HL-60/S4 treated with retinoic acid at 250 ng/mL for 4 days and 3 days (cell line): ENCODE data around the gene DNMT3B.

ENCODE experiments used
- in situ Hi-C: fragments of 300-500 bp; cut with MboI; formaldehyde crosslinking; loops from 2 replicates; pipeline ENCODE4 v1.7.0; 2022; ENCODE audit warnings: low sequenced_read_pairs

Gene DNMT3B

DNA sequence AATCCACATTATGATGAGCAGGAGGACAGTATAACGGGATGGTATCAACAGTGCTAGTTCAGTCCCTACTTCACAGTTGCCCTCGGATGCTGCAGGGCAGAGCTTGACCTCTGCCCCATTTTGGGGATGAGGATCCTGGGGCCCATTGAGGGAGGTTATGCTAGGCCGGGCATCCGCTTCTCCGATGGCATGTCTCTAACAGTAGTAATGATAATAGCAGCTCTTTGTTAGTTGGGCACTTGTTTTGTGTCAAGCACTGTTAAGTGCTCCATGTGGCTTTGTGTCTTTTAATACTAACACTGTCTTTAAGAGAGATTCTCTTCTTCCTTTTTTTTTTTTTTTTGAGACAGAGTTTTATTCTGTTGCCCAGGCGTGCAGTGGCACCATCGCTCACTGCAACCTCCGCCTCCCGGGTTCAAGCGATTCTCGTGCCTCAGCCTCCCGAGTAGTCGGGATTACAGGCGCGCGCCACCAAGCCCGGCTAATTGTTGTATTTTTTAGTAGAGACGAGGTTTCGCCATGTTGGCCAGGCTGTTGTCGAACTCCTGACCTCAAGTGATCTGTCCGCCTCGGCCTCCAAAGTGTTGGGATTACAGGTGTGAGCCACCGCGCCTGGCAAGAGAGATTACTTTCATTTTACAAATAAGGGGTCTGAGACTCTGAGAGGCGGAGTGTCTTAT lies 58.7 kb downstream of the DNMT3B start:
- in situ Hi-C loops, result no loop called here

DNA sequence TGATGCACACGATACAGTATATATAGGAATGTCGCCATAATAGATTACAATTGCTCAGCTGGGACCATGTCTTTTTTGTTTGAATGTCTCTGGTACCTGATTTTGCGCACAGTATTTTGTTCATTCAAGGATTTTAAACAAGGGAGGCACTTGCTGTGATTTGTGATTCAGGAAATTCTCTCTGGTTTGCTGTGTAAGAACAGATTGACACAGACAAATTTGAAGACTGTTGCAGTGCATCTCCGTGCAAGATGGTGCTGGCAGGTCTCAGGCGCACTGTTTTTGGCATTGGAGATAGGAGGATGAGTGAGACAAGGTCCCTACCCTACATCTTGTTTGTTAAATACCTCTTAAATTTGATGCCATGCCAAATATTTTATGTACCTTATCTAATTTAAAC lies 60.0 kb downstream of the DNMT3B start:
- in situ Hi-C loops, result no loop called here

GRCh38 chr20:32823078-32823477 lies 60.9 kb downstream of the DNMT3B start:
- in situ Hi-C loops, result no loop called here

DNA sequence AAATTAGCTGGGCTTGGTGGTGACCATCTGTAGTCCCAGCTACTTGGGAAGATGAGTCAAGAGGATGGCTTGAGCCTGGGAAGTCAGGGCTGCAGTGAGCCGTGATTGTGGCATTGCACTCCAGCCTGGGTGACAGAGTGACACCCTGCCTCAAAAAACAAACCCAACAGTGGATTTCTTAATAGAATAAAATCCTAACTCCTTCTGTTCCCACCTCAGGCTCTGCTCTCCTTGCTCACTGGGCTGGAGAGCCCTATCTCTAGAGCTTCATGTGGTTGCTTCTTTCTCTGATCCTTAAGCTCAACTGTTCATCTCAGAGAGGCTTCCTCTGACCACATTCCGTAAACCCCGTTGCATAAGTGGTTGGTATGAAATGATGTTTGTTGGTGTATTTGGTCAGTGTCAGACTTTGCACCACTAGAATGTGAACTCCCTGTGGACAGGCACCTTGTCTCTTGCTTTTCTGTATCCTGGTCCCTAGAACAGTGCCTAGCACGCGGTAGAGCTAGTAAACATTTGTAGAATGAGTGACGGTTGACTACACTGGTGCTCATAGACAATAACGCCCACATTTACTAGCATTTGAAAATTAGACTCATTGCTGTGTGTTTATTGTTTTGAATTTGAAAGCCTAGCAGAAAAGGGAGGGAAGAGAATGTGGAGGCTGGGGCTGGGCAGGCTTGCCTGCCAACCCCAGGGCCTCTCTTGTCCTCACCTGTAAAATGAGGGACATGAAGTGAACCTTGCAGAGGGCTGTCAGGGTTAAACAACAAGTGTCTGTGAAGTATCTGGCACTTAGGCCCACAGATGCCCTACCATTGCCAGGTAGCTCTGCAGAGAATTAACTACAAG lies 61.8 kb downstream of the DNMT3B start:
- in situ Hi-C loops, result no loop called here

DNA sequence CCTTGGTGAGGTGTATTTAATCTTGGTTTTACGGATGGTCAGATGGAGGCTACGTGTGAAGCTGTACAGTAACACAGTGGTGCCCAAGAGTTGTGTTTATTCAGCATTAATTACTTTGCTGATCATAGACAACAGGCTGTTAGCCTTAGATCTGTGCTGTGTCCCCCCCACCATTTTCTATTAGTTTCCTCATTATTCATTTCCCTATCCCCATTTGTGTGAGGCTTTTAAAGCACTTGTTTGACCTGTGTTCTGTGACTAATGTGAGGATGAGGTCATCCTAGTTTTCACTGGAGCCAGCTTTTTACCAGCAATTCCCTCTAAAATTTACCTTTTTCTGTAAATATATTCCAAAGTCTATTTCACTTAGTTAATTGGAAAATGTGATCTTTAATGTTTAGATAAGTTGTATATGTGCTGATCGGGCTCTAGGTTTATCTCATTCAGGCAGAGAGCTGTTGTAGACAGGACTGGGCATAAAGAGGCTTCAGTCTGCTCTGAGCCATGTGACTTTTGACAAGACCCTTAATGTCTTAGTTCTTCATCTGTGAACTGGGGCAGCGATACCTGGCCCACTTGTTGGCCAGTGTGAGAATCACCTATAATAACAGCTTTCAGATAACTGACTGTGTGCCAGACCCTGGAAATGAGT lies 66.0 kb downstream of the DNMT3B start:
- in situ Hi-C loops, result no loop called here

- in situ Hi-C loops, result no loop called here
These were observed 67.3 kb downstream of the DNMT3B start for GRCh38 chr20:32829311-32830005.

- in situ Hi-C loops, result no loop called here
These were observed 68.3 kb downstream of the DNMT3B start for GRCh38 chr20:32830437-32830836.

DNA sequence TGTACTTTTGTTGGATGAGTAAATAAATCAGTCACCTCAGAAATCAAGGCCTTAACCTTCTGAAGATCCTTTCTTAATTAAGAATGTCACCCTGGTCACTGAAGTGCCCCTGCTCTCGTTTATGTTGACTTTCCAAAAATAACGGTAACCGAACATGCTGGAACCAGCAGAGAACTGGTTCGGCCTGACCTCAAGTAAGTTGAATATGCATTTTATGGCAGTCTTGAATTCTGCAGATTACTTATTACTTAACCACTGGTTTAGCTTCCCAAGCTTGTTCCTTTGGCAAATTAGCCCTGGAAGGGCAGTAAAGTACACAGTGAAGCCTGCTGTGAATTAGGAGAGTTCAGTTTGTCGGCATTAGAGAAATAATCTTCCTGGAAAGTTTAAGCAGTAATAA lies 69.8 kb downstream of the DNMT3B start:
- in situ Hi-C loops, result no loop called here

DNA sequence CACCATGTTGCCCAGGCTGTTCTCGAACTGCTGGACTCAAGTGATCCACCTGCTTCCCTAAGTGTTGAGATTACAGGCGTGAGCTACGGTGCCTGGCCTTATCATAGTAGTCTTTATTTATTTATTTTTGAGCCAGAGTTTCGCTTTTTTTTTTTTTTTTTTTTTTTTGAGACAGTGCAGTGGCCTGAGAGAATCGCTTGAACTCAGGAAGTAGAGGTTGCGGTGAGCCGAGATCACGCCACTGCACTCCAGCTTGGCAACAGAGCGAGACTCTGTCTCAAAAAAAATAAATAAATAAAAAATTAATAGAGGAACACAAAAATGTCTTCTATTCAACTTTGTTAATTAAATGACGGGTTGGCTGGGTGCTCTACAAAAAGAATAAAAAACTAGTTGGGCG lies 70.5 kb downstream of the DNMT3B start:
- in situ Hi-C loops, result no loop called here

DNA sequence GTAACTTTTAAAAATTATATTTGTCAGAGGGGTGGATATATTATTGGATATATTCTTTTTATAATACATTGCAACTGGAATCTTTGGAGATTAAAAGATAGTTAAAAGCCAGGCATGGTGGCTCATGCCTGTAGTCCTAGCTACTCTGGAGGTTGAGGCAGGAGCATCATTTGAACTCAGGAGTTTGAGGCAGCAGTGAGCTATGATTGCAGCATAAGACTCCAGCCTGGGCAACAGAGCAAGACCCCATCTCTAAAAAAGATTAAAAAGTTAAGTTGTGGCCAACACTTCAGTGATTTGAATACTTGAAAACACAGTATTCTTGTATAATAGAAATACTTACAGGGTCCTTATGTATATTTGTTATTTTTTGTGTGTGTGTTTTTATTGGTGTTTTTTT lies 72.8 kb downstream of the DNMT3B start:
- in situ Hi-C loops, result no loop called here

DNA sequence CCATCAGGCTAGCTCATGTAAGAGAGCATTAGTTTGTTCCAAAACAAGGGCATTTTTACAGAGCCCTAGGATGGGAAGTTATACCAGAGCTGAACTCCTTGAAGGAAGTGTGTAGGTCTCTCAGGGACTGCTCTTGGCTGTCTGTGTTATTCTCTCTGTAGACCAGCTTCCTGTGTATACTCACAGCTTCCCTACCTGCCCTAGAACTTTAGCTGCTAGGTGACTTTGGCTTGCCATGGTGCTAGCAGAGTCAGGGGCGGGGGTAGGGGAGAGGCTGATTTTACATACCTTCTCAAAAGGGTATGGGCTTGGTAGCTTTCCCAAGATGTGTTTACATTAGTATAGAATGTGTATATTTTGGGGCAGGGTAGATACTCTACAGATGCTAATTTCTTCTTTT lies 75.0 kb downstream of the DNMT3B start:
- in situ Hi-C loops, result no loop called here

GRCh38 chr20:32839227-32839981 lies 77.2 kb downstream of the DNMT3B start:
- in situ Hi-C loops, result no loop called here

DNA sequence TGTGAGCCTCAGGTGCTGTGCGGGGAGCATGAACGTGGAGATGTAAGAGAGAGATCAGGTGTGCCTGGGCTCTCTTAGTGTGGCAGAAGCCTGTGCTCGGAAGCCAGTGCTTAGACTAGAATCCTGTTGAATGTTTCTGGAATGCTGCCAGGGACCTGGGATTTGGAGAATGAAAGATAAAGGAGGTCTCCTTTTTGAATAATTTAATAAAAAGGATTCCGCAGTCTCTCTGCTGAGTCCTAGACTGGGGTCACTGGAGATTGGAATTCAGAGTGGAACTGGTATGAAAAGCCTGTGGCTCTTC lies 77.7 kb downstream of the DNMT3B start:
- in situ Hi-C loops, result no loop called here

DNA sequence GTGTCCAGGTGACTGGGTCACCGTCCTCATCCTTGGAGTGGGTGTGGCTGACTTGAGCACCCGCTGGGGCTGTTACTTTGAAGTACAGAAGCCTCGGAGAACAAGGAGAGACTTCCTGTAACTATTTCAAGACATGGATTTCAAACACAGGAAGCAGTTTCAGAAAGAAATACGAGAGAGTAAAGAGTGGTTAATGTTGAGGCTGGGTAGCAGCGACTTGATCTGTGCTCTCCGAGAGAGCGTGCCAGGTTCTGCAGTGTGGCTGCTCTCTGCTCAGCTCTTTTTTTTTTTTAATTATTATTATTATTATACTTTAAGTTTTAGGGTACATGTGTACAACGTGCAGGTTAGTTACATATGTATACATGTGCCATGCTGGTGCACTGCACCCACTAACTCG lies 79.0 kb downstream of the DNMT3B start:
- in situ Hi-C loops, result no loop called here

DNA sequence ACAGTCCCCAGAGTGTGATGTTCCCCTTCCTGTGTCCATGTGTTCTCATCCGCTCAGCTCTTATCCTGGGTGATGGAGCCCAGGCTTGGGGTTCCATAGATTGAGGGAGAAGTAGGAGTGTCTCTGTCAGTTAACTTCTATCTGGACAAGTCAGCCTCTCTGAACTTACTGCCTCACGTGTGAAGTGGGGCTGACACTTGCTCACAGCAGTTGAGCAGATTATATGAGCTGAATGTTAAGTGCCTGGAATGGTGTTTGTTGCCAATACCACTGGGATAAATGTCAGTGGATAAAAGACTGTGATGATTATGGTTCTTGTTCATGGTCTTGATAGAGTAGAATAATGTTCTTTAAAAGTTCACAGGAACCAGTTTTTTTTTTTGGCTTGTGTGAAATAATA lies 79.4 kb downstream of the DNMT3B start:
- in situ Hi-C loops, result no loop called here

DNA sequence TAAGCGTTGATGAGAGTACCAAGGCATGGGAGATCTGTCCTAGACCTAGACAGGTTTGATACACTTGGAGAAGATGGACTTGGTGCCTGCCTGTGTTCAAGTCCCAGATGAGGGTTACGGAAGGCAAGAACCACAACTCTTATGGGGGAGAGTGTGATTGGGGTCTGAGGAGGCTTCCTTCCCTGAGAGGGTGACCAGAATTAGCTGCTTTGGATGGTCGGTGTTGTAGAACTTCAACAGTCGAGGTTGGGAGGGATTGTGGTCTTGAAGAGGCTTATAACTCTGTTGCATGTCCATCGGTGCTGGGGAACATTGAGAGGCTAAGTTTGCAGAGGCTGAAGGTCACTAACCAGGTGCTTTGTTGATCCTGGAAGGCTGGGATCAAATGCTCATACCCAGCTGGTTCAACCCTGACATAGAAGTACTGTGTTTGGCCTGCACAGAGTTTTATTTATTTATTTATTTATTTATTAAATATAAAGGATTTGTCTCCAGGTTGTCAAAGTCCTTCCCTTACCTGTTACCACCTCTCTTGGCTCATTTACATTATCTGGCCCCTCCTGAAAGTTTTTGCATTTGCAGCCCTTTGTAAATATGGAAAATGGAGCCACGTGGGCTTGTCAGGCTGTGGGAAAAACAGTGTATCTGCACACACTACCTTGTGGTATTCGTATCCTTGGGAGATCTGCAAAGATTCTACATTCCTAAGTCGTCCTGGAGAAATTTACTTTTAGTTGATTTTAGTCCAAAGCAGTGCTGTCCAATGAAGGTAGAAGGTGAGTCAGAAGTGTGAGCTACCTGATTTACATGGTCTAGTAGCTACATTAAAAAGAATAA lies 80.7 kb downstream of the DNMT3B start:
- in situ Hi-C loops, result no loop called here

- in situ Hi-C loops, result no loop called here
These were observed 83.6 kb downstream of the DNMT3B start for GRCh38 chr20:32845786-32846185.

GRCh38 chr20:32846852-32847251 lies 84.7 kb downstream of the DNMT3B start:
- in situ Hi-C loops, result no loop called here

GRCh38 chr20:32847964-32848363 lies 85.8 kb downstream of the DNMT3B start:
- in situ Hi-C loops, result no loop called here

- in situ Hi-C loops, result no loop called here
These were observed 86.7 kb downstream of the DNMT3B start for GRCh38 chr20:32848846-32849245.
